Prostate gland (tissue), 2 donors: ENCODE measurements around the gene HOXB6. TPM values are rescaled to one million over a fixed set of nuclear protein-coding genes. Genes with fewer than 3 reads are reported as not detected.

Source experiments
- DNase-seq: peaks from one replicate; pipeline ENCODE4 v3.0.0-alpha.2; 2019; ENCODE audit warnings: low spot score
- H3K27ac ChIP-seq, 2 donors: fragments of 200-600 bp; sonication (generic); 2 replicates each; pipeline ENCODE4 v1.5.1; 2017 to 2019
- H3K27me3 ChIP-seq: fragments of 200-600 bp; sonication (generic); replicated peaks from 2 replicates; pipeline ENCODE4 v1.5.1; 2019; ENCODE audit not compliant: insufficient read depth
- H3K36me3 ChIP-seq, 2 donors: fragments of 200-600 bp; sonication (generic); 1 replicate in 1 of 2; 2 replicates in 1 of 2; pipeline versions ENCODE4 v1.5.1 to v1.8.1; 2017 to 2019
- H3K4me1 ChIP-seq: fragments of 200-600 bp; sonication (generic); replicated peaks from 2 replicates; pipeline ENCODE4 v1.5.1; 2019
- H3K4me3 ChIP-seq, 2 donors: fragments of 200-600 bp; sonication (generic); 2 replicates each; pipeline ENCODE4 v1.5.1; 2017 to 2019
- H3K9me3 ChIP-seq: fragments of 200-600 bp; sonication (generic); 2 replicates; pipeline ENCODE4 v1.5.1; 2017
- POLR2A ChIP-seq: fragments of 450-650 bp; IDR thresholded peaks from one replicate; pipeline ENCODE4 v1.6.1; 2016; ENCODE audit warnings: antibody characterized with exemption, mild to moderate bottlenecking
- POLR2AphosphoS5 ChIP-seq: sonication (generic); formaldehyde crosslinking; IDR thresholded peaks from one replicate; pipeline ENCODE4 v1.6.1; 2017; ENCODE audit warnings: antibody characterized with exemption
- WGBS: methylation state at CpG from one replicate; pipeline ENCODE4 v1.1.5; 2018; 5-methylcytosine and 5-hydroxymethylcytosine counted together
- intact Hi-C: fragments of 100-400 bp; cut with DNase I; formaldehyde crosslinking; loops from one replicate; pipeline ENCODE4 v1.14.2; 2022
- total RNA-seq, 2 donors: library from RNA; depleted of rRNA; stranded (reverse); fragments of >200 nt; gene quantifications; one replicate each; pipeline ENCODE4 v1.1.0, GENCODE V29; 2016
- TF ChIP-seq, protein P1 (sequence below), 4 experiments: fragments of 200-600 bp in 2 of 4; fragments of 450-650 bp in 2 of 4; sonication (generic) in 2 of 4; IDR thresholded peaks; 1 replicate in 3 of 4; 2 replicates in 1 of 4; pipeline ENCODE4 v1.5.1; 2016 to 2019; ENCODE audit warnings: antibody characterized with exemption in 4 of 4, mild to moderate bottlenecking in 2 of 4, moderate library complexity in 2 of 4

HOXB6 gene
- total RNA-seq, 2 donors from 2014 or later: 0.27 to 0.40 TPM

DNA sequence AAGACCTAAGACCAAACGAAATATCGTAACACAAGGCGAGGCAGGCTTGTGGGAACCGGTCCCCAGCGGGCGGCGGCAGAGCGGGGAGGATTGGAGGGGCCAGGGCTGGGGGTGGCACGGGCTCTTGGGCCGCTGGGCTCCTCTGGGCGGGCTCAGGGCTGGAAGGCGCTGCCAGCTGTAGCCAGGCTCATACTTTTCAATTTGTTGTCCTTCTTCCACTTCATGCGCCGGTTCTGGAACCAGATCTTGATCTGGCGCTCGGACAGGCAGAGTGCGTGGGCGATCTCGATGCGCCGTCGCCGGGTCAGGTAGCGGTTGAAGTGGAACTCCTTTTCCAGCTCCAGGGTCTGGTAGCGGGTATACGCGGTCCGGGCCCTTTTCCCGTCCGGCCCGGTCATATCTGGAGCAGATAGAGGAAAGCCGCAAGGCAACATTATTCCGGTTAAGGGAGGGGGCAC, 12.7 kb downstream of the HOXB6 start:
- no peak overlapping the region for H3K4me3 ChIP-seq
- TF ChIP-seq, protein P1, sequence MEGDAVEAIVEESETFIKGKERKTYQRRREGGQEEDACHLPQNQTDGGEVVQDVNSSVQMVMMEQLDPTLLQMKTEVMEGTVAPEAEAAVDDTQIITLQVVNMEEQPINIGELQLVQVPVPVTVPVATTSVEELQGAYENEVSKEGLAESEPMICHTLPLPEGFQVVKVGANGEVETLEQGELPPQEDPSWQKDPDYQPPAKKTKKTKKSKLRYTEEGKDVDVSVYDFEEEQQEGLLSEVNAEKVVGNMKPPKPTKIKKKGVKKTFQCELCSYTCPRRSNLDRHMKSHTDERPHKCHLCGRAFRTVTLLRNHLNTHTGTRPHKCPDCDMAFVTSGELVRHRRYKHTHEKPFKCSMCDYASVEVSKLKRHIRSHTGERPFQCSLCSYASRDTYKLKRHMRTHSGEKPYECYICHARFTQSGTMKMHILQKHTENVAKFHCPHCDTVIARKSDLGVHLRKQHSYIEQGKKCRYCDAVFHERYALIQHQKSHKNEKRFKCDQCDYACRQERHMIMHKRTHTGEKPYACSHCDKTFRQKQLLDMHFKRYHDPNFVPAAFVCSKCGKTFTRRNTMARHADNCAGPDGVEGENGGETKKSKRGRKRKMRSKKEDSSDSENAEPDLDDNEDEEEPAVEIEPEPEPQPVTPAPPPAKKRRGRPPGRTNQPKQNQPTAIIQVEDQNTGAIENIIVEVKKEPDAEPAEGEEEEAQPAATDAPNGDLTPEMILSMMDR (IDR thresholded peaks at IDR 0.05): no peak
- TF ChIP-seq POLR2AphosphoS5: no peak
- no peak for TF ChIP-seq POLR2A
- no peaks in the 10 kb centered on the region for H3K4me1 ChIP-seq
- no peak for DNase-seq
- H3K27ac ChIP-seq: no peak overlapping the region
- H3K9me3 ChIP-seq: no peaks in the 10 kb centered on the region
- peaks cover 37% of the 10 kb centered on the region for H3K27me3 ChIP-seq
- WGBS: 52% methylated on average over 33 of the region's 33 CpGs
- intact Hi-C loops: no loop called here
- no peaks in the 10 kb centered on the region for H3K36me3 ChIP-seq

DNA sequence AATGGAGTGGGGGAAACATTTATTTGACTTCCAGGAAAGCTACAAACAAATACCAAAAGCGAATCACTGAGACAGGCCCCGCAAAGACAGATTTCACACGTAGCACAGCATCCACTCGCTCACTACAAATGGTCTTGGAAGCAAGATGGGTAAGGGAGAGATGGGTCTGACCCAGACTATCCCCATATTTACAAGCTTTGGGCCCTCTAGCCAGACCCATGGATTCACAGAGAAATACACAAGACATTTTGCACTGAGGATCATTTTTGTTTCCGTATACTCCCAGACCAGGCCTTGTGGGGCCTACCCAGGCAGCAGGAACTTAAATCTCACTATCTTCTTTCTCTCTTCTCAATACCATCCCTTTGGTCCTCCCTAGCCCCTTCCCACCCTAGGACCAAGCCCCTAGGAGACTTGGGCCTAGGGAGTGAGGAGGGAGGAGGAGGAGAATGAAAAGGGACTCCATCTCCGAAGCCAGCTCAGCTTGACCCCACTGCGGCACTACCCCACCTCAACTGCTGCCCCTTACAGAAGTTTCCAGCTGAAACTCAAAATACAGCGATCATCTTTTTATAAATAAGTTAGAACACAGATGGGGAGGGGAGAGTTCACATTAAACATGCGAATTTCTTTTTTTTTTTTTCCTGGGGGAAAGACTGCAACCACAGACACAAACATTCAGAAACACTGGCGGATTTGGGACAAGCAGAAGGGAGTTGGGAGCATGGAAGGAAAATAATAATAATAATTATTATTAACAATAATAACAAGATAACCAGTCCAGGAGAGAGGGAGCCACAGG, 13.3 kb downstream of the HOXB6 start:
- H3K9me3 ChIP-seq: no peaks in the 10 kb centered on the region
- WGBS: 89% methylated on average over 10 of the region's 10 CpGs
- H3K27ac ChIP-seq: no peak overlapping the region
- H3K4me1 ChIP-seq: no peaks in the 10 kb centered on the region
- TF ChIP-seq, protein P1 (IDR thresholded peaks at IDR 0.05): no peak
- TF ChIP-seq POLR2A: no peak
- no peak for TF ChIP-seq POLR2AphosphoS5
- no peak for DNase-seq
- H3K27me3 ChIP-seq: peaks cover 34% of the 10 kb centered on the region
- intact Hi-C loops: no loop called here
- H3K4me3 ChIP-seq: no peak overlapping the region
- H3K36me3 ChIP-seq: no peaks in the 10 kb centered on the region

DNA sequence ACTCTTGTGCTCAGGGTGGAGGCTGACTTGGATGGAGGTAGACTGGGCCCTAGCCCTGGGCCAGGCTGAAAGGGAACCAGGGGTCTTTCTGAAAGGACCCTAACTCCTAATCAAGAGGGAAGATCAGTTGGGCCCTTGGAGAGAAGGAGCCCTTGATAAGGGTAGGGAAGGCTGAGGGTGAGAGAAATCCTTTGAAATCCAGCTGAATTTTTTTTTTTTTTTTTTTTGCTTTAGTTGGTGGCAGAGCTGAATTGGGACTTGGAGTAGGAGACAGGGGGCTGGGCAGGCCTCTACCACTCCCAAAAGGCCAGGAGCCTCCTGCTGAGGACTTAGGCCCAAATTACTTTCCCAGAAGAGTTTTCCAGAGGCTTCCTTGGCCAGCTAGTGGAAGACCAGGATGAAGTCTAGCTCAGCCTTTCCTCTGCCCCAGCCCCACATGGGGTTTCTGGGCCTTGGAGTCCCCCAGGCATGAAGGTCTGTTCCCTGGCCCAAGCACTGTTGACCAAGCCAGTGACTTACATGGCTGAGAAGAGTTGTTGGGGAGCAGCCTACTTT, 14.1 kb downstream of the HOXB6 start:
- H3K27me3 ChIP-seq: peaks cover 34% of the 10 kb centered on the region
- no peak overlapping the region for H3K4me3 ChIP-seq
- no peak overlapping the region for H3K27ac ChIP-seq
- H3K4me1 ChIP-seq: peaks cover 2% of the 10 kb centered on the region
- TF ChIP-seq, protein P1 (IDR thresholded peaks at IDR 0.05): no peak
- TF ChIP-seq POLR2A (no peak), POLR2AphosphoS5 (no peak)
- DNase-seq: no peak
- no peaks in the 10 kb centered on the region for H3K36me3 ChIP-seq
- H3K9me3 ChIP-seq: no peaks in the 10 kb centered on the region
- intact Hi-C loops: no loop called here

DNA sequence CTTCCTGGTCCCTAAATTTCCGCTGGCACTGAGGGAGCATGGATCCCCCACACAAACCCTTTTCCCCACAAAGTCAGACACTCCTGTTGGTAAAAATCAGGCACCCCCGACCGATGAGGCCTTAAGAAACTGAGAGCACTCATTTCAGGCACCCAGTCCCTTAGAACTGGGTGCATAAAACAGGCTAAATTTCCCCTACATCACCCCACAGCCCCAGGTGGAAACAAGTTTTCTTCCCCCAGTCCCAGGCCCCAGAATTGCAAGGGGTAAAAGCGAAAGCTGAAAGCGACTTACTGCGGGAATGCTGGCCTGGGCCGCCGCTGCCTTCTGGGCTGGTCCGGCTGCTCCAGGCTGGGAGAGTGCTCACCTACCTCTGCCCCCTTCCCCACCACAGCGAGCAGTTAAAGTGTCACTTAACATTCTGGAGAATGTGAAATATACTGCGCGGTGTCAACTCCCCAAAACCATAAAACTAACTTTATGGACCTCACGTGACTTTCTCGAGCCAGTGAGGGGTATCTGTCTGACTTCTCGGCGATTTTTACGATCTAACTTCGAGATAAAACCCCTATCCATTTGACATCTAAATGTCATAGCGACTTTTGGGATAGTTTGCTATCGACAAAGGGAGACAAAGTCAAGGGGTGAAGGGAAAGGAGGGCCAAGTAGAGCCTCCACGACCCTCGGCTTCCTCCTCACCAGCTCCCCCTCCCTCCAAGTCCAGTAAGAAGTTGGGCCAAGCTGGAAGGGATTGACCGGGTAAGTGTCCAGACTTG, 14.8 kb downstream of the HOXB6 start, which contains the start of gene HOXB3:
Gene HOXB3 (minus strand): TSS at position 411 of the 776 bp plus-strand sequence. CDS start 37,767 bp downstream, outside the sequence.
- peaks cover 4% of the 10 kb centered on the region for H3K4me1 ChIP-seq

DNA sequence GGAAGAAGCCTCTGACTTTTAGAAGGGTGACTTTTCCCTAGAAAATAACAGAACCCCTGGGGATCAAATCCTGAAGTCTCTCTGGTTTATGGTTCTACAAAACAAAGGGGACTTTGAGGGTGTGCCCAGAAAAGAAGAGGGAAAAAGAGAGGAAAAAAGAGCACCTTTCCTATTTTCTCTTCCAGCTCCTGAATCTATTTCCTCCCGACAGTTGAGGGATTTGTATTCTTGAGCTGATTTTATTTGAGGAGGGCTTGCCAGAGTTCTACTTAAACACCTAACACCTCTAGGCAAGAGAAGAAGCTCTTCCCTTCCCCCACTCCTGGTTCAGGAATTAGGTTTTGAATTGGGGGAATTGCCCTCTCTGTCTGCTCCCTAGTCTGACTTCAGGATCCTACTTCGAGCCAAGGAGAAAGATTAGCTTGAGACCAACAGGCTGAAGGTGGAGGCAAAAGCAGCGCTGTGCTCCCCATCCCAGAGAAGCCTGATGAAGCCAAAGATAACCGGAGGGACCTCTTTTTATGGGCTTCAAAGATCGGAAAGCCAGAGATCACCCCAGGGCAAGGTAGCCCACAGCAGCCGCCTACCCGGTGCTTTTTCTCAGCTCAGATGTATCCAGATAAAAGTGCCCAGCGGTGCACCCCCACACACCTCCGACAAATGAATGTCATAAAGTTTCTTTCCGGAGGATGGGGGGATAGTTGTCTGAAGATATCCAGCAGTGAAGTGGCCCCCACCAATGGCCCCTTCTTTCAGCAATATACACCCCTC, 15.5 kb downstream of the HOXB6 start:
- H3K4me3 ChIP-seq: no peak overlapping the region
- TF ChIP-seq, protein P1 (IDR thresholded peaks at IDR 0.05): no peak
- TF ChIP-seq POLR2AphosphoS5: no peak
- no peak for TF ChIP-seq POLR2A
- H3K27me3 ChIP-seq: peaks cover 27% of the 10 kb centered on the region
- H3K4me1 ChIP-seq: peaks cover 4% of the 10 kb centered on the region
- WGBS: 36% methylated on average over 10 of the region's 10 CpGs
- no peak overlapping the region for H3K27ac ChIP-seq
- no peak for DNase-seq
- intact Hi-C loops: no loop called here
- H3K36me3 ChIP-seq: no peaks in the 10 kb centered on the region
- H3K9me3 ChIP-seq: no peaks in the 10 kb centered on the region

More for the DNA sequence above, 14.8 kb downstream of the HOXB6 start, which contains the start of gene HOXB3:
- H3K4me3 ChIP-seq: no peak within 1 kb of the TSS
- TF ChIP-seq POLR2AphosphoS5: no peak
- intact Hi-C loops: no loop called here
- H3K36me3 ChIP-seq: no peaks in the 10 kb centered on the region
- no peak within 1 kb of the TSS for H3K27ac ChIP-seq
- WGBS: 60% methylated on average over 23 of the region's 23 CpGs
- DNase-seq: no peak
- no peaks in the 10 kb centered on the region for H3K9me3 ChIP-seq
- peaks cover 34% of the 10 kb centered on the region for H3K27me3 ChIP-seq
